T follicular helper cell (primary cell): ENCODE measurements around the gene SCAMP5.

ENCODE experiments used
- DNase-seq: peaks from one replicate; pipeline ENCODE4 v3.0.0-alpha.2; 2020; ENCODE audit warnings: low read depth

The SCAMP5 gene

GRCh38 chr15:75069301-75069925 lies 74.0 kb downstream of the SCAMP5 start:
- DNase-seq, result no peak

GRCh38 chr15:75070674-75071073 lies 75.3 kb downstream of the SCAMP5 start:
- no peak for DNase-seq
